GM23338 (cell line): Measurements from ENCODE around the gene NXF1.

ENCODE experiments used
- CREB1 ChIP-seq: fragments of 250-450 bp; sonication (Bioruptor Pico); IDR thresholded peaks from 2 replicates; pipeline ENCODE4 v1.5.0; 2020; ENCODE audit warnings: low read depth, mild to moderate bottlenecking, moderate library complexity
- CTCF ChIP-seq, 2 experiments: fragments of 200-600 bp in 1 of 2; sonication (generic) in 1 of 2; conservative IDR thresholded peaks; 2 replicates each; pipeline versions ENCODE4 v1.5.1 to v1.6.1; 2016 to 2017; ENCODE audit warnings: antibody characterized with exemption in 2 of 2, low read depth in 2 of 2, mild to moderate bottlenecking in 2 of 2, moderate library complexity in 1 of 2
- ETS1 ChIP-seq: IDR thresholded peaks from 2 replicates; pipeline ENCODE4 v1.6.1; 2016; ENCODE audit warnings: antibody characterized with exemption
- EZH2 ChIP-seq: fragments of 200-600 bp; sonication (generic); IDR thresholded peaks from one replicate; pipeline ENCODE4 v1.8.0; 2017; ENCODE audit warnings: antibody characterized with exemption, mild to moderate bottlenecking, low read depth; ENCODE audit not compliant: unreplicated experiment
- EZH2phosphoT487 ChIP-seq: fragments of 200-600 bp; sonication (generic); IDR thresholded peaks from one replicate; pipeline ENCODE4 v1.8.1; 2018; ENCODE audit warnings: antibody characterized with exemption; ENCODE audit not compliant: unreplicated experiment
- JUNB ChIP-seq: IDR thresholded peaks from one replicate; pipeline ENCODE4 v1.6.1; 2016; ENCODE audit warnings: antibody characterized with exemption; ENCODE audit not compliant: unreplicated experiment
- POLR2AphosphoS5 ChIP-seq: IDR thresholded peaks from 2 replicates; pipeline ENCODE4 v1.6.1; 2016; ENCODE audit warnings: antibody characterized with exemption, low read depth
- REST ChIP-seq: IDR thresholded peaks from one replicate; pipeline ENCODE4 v1.6.1; 2018; ENCODE audit warnings: antibody characterized with exemption; ENCODE audit not compliant: unreplicated experiment
- STAT1 ChIP-seq: IDR thresholded peaks from one replicate; pipeline ENCODE4 v1.6.1; 2016; ENCODE audit warnings: antibody characterized with exemption; ENCODE audit not compliant: unreplicated experiment
- ZNF331 ChIP-seq: fragments of 250-450 bp; sonication (Bioruptor Pico); IDR thresholded peaks from 2 replicates; pipeline ENCODE4 v1.5.0; 2020; ENCODE audit warnings: low read depth, mild to moderate bottlenecking, moderate library complexity
- ZNF462 ChIP-seq: fragments of 250-450 bp; sonication (Bioruptor Pico); IDR thresholded peaks from 2 replicates; pipeline ENCODE4 v1.5.0; 2020; ENCODE audit warnings: mild to moderate bottlenecking, moderate library complexity

DNA sequence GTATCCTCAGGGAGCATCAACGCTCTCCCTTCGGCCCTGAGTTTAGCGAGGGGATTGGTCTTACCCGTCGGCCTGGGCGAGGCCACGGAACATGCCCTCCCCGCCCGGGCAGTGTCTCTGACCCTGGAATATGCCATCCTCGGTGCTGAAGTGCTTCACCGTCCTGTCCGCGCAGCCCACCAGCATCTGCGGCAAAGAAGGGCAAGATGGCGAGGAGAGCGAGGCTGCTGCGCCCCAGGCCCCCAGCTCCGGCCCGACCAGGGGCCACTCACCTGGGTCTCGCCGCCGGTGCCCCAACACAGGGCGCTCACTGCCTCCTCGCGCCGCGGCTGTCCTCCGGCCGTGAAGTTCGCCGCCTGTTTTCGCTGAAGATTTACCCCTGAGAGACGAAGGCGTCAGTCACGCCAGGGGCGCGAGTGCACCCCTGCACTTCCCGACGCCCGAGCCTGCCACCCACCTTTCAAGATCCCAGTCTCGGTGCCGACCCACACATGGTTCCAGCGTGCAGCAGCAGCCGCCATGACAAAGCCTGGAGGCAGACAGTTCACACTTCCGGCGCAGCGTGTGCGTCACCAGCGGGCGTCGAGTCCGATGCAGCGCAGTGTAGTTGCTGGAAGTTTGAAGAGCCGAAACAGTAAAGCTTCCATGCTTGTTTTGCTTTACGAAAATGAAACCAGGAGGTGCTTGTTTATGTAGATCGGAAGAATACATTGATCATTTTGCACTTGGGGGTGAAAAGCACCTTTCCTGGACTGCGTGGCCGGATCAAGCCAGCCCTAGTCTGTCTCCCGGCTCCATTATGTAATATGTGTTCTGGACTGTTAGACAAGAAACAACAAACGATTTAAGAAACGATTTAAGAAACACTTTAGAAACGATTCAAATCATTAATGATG lies 34.1 kb upstream of the NXF1 start, which contains the start of gene WDR74:
- TF ChIP-seq CTCF (conservative IDR thresholded peaks at IDR 0.05; ENCODE audit: low read depth in 2 of 2) (no peak), POLR2AphosphoS5 (peak; percentile 96), STAT1 (no peak), ZNF462 (CRISPR knock-in tag) (no peak), EZH2 (no peak), CREB1 (CRISPR knock-in tag) (peak; percentile 98), JUNB (no peak), REST (no peak), ETS1 (peak; percentile 83), EZH2phosphoT487 (no peak), ZNF331 (CRISPR knock-in tag) (no peak)
